WI38 (cell line): ENCODE results near the gene AGPAT4.
"Not testable (repeated sequence)": the region's sequence is repeated elsewhere in the genome, so short reads cannot be mapped to it uniquely, and the experiment has no call there.

ENCODE experiments used
- H3K4me3 ChIP-seq: 2 replicates; pipeline ENCODE4 v1.5.1; 2011; ENCODE audit warnings: low read depth, mild to moderate bottlenecking, control low read depth, low read length
- TF ChIP-seq, protein P1 (sequence below): IDR thresholded peaks from 2 replicates; pipeline ENCODE4 v1.5.1; 2012; ENCODE audit warnings: low read depth, mild to moderate bottlenecking, control low read depth, low read length

Gene AGPAT4

GRCh38 chr6:161186173-161186769, 87.6 kb downstream of the AGPAT4 start:
- TF ChIP-seq, protein P1, sequence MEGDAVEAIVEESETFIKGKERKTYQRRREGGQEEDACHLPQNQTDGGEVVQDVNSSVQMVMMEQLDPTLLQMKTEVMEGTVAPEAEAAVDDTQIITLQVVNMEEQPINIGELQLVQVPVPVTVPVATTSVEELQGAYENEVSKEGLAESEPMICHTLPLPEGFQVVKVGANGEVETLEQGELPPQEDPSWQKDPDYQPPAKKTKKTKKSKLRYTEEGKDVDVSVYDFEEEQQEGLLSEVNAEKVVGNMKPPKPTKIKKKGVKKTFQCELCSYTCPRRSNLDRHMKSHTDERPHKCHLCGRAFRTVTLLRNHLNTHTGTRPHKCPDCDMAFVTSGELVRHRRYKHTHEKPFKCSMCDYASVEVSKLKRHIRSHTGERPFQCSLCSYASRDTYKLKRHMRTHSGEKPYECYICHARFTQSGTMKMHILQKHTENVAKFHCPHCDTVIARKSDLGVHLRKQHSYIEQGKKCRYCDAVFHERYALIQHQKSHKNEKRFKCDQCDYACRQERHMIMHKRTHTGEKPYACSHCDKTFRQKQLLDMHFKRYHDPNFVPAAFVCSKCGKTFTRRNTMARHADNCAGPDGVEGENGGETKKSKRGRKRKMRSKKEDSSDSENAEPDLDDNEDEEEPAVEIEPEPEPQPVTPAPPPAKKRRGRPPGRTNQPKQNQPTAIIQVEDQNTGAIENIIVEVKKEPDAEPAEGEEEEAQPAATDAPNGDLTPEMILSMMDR = no peak
- no peak overlapping the region for H3K4me3 ChIP-seq

DNA sequence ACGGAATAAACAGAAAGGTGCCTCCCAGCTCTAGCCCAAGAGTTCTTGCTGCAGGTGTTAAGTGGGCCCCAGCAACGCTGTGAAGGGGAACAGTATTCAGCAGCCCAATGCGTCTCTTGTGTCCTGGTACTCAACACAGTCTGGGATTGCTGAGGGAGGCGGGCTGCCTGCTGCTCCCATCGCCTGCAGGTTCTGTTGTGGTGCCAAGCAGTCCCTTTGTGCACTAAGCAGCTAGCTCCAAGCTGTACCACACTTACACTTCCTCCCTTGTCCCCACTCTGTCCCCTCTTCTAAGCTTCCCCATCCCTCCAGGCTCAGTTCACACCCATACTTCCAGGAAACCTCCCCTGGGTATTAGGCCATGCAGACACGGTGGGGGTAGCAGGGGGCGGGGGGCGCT, 92.7 kb downstream of the AGPAT4 start:
- TF ChIP-seq, protein P1 = no peak
- no peak overlapping the region for H3K4me3 ChIP-seq

- H3K4me3 ChIP-seq = not testable (repeated sequence)
These were observed 95.7 kb downstream of the AGPAT4 start for GRCh38 chr6:161178155-161178554.

DNA sequence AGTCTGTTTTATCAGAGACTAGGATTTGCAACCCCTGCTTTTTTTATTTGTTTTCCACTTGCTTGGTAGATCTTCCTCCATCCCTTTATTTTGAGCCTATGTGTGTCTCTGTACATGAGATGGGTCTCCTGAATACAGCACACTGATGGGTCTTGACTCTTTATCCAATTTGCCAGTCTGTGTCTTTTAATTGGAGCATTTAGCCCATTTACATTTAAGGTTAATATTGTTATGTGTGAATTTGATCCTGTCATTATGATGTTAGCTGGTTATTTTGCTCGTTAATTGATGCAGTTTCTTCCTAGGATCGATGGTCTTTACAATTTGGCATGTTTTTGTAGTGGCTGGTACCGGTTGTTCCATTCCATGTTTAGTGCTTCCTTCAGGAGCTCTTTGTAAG, 97.4 kb downstream of the AGPAT4 start:
- H3K4me3 ChIP-seq = not testable (repeated sequence)

- H3K4me3 ChIP-seq = not testable (repeated sequence)
These were observed 101.1 kb downstream of the AGPAT4 start for GRCh38 chr6:161172769-161173168.

GRCh38 chr6:161171207-161171606, 102.7 kb downstream of the AGPAT4 start:
- H3K4me3 ChIP-seq = no peak overlapping the region
- TF ChIP-seq, protein P1 = no peak

DNA sequence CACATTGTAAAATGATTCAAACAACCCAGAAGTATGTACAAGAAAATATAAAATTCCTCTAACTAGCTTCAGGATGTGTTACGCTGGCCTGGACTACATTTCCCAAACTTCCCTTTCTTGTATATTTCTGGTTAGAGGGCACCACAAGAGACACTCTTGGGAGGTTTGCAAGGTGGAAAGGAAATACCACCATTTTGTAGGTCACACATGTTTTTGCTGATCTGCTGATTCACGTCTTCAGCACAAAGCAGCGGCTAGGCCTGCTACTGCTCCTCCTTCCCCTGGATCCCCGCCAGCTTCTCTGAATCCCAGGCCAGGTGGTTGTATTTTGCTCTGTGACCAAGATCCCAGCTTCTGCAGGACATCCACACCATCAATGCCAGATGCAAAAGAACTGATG, 104.2 kb downstream of the AGPAT4 start:
- TF ChIP-seq, protein P1 = no peak
- no peak overlapping the region for H3K4me3 ChIP-seq

DNA sequence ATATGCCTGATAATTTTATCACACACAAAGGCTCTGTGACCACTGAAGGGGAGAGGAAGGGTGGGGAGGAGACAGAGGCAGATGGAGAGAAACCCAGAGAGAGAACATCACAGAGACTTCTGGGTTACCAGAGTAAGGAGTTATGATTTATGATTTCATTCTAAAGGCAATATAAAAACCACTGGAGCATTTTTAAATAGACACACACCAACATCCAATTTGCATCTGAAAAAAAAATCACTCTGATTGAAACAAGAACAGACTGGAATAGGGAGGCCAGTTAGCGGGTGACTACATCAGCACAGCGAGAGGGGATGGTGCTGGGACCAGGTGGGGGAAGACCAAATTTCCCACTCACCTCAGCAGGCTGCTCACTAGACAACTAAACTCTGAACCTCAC, 104.8 kb downstream of the AGPAT4 start:
- TF ChIP-seq, protein P1 = no peak

GRCh38 chr6:161168281-161168891, 105.5 kb downstream of the AGPAT4 start:
- no peak overlapping the region for H3K4me3 ChIP-seq
- TF ChIP-seq, protein P1 = no peak

More for the DNA sequence above, 104.8 kb downstream of the AGPAT4 start:
- H3K4me3 ChIP-seq = no peak overlapping the region
